Loucy (cell line): ENCODE results near the gene LEMD1.

Source experiments
- H2AFZ ChIP-seq: fragments of 200-600 bp; sonication (generic); 2 replicates; pipeline ENCODE4 v1.6.0; 2016; ENCODE audit warnings: antibody characterized with exemption, mild to moderate bottlenecking, low read length, moderate library complexity
- H3F3A ChIP-seq: fragments of 200-600 bp; 2 replicates; pipeline ENCODE4 v1.6.0; 2016; ENCODE audit warnings: antibody characterized with exemption, low read depth, mild to moderate bottlenecking
- H3K27me3 ChIP-seq: fragments of 200-600 bp; sonication (generic); 2 replicates; pipeline ENCODE4 v1.6.1; 2014; ENCODE audit warnings: low read length, mild to moderate bottlenecking; ENCODE audit not compliant: insufficient read depth, poor library complexity, severe bottlenecking
- H3K36me3 ChIP-seq: fragments of 200-600 bp; sonication (generic); 2 replicates; pipeline ENCODE4 v1.6.1; 2016; ENCODE audit warnings: low read length; ENCODE audit not compliant: insufficient read depth
- H3K4me1 ChIP-seq: fragments of 200-600 bp; sonication (generic); 2 replicates; pipeline ENCODE4 v1.5.1; 2014; ENCODE audit warnings: low read length, mild to moderate bottlenecking; ENCODE audit not compliant: insufficient read depth, poor library complexity, severe bottlenecking
- H3K4me2 ChIP-seq: fragments of 200-600 bp; sonication (generic); 2 replicates; pipeline ENCODE4 v1.6.0; 2014; ENCODE audit warnings: antibody characterized with exemption, low read length, low read depth, mild to moderate bottlenecking; ENCODE audit not compliant: poor library complexity, severe bottlenecking
- H3K4me3 ChIP-seq: fragments of 200-600 bp; sonication (generic); 2 replicates; pipeline ENCODE4 v1.5.1; 2014; ENCODE audit warnings: low read length, mild to moderate bottlenecking, mixed read lengths; ENCODE audit not compliant: poor library complexity, severe bottlenecking
- H3K79me2 ChIP-seq: fragments of 200-600 bp; sonication (generic); 2 replicates; pipeline ENCODE4 v1.6.1; 2014; ENCODE audit warnings: low read length; ENCODE audit not compliant: insufficient read depth
- H3K9ac ChIP-seq: fragments of 200-600 bp; sonication (generic); 2 replicates; pipeline ENCODE4 v1.6.0; 2014; ENCODE audit warnings: mild to moderate bottlenecking, low read depth, low read length, moderate library complexity; ENCODE audit not compliant: poor library complexity, severe bottlenecking
- H3K9me2 ChIP-seq: fragments of 200-600 bp; sonication (generic); replicated peaks from 2 replicates; pipeline ENCODE4 v1.6.1; 2016; ENCODE audit warnings: low read depth, low read length, mixed read lengths
- H3K9me3 ChIP-seq: fragments of 200-600 bp; sonication (generic); 2 replicates; pipeline ENCODE4 v1.6.1; 2014; ENCODE audit warnings: mild to moderate bottlenecking, antibody characterized with exemption, low read length, low read depth; ENCODE audit not compliant: insufficient read depth
- H4K20me1 ChIP-seq: fragments of 200-600 bp; sonication (generic); 2 replicates; pipeline ENCODE4 v1.6.0; 2014; ENCODE audit warnings: antibody characterized with exemption, low read length, mild to moderate bottlenecking; ENCODE audit not compliant: insufficient read depth, poor library complexity, severe bottlenecking
- CTCF ChIP-seq: fragments of 200-600 bp; sonication (generic); conservative IDR thresholded peaks from 2 replicates; pipeline ENCODE4 v1.5.1; 2014; ENCODE audit warnings: mild to moderate bottlenecking, antibody characterized with exemption, low read length
- EZH2phosphoT487 ChIP-seq: fragments of 200-600 bp; IDR thresholded peaks from 2 replicates; pipeline ENCODE4 v1.6.1; 2018; ENCODE audit warnings: antibody characterized with exemption, mild to moderate bottlenecking, moderate library complexity, borderline replicate concordance

Gene LEMD1

GRCh38 chr1:205456383-205456867 lies 34.6 kb upstream of the LEMD1 start:
- no peak overlapping the region for H3K9ac ChIP-seq
- no peaks in the 10 kb centered on the region for H3K27me3 ChIP-seq
- H3K4me3 ChIP-seq = no peak overlapping the region

GRCh38 chr1:205455581-205456382 lies 33.9 kb upstream of the LEMD1 start, which contains the start of gene BLACAT1:
BLACAT1 (minus strand) TSS chr1:205456045.
- Histone ChIP-seq H3K4me2 (no peak within 1 kb of the TSS), H4K20me1 (no peaks in the 10 kb centered on the region), H3K4me1 (no peaks in the 10 kb centered on the region), H2AFZ (no peak within 1 kb of the TSS), H3K36me3 (no peaks in the 10 kb centered on the region), H3K79me2 (no peaks in the 10 kb centered on the region), H3K9ac (no peak within 1 kb of the TSS), H3K4me3 (no peak within 1 kb of the TSS), H3F3A (no peaks in the 10 kb centered on the region), H3K9me2 (no peaks in the 10 kb centered on the region), H3K9me3 (no peaks in the 10 kb centered on the region), H3K27me3 (no peaks in the 10 kb centered on the region)
- no peak for TF ChIP-seq CTCF
- TF ChIP-seq EZH2phosphoT487 = no peak

More at GRCh38 chr1:205456383-205456867, 34.6 kb upstream of the LEMD1 start:
- Histone ChIP-seq H3K4me1 (no peaks in the 10 kb centered on the region), H2AFZ (no peak overlapping the region), H4K20me1 (no peaks in the 10 kb centered on the region), H3K4me2 (no peak overlapping the region), H3K9me3 (no peaks in the 10 kb centered on the region), H3F3A (no peaks in the 10 kb centered on the region), H3K36me3 (no peaks in the 10 kb centered on the region), H3K9me2 (no peaks in the 10 kb centered on the region), H3K79me2 (no peaks in the 10 kb centered on the region)
- TF ChIP-seq CTCF (no peak), EZH2phosphoT487 (no peak)

GRCh38 chr1:205454903-205455335 lies 33.1 kb upstream of the LEMD1 start:
- Histone ChIP-seq H3K27me3 (no peaks in the 10 kb centered on the region), H3K9ac (no peak overlapping the region), H3K36me3 (no peaks in the 10 kb centered on the region), H3F3A (no peaks in the 10 kb centered on the region), H4K20me1 (no peaks in the 10 kb centered on the region), H2AFZ (no peak overlapping the region), H3K9me3 (no peaks in the 10 kb centered on the region), H3K4me1 (no peaks in the 10 kb centered on the region), H3K4me2 (no peak overlapping the region), H3K79me2 (no peaks in the 10 kb centered on the region), H3K4me3 (no peak overlapping the region), H3K9me2 (no peaks in the 10 kb centered on the region)
- no peak for TF ChIP-seq EZH2phosphoT487
- TF ChIP-seq CTCF = no peak
